ENCODE data around the gene PHYKPL.

PHYKPL gene

DNA sequence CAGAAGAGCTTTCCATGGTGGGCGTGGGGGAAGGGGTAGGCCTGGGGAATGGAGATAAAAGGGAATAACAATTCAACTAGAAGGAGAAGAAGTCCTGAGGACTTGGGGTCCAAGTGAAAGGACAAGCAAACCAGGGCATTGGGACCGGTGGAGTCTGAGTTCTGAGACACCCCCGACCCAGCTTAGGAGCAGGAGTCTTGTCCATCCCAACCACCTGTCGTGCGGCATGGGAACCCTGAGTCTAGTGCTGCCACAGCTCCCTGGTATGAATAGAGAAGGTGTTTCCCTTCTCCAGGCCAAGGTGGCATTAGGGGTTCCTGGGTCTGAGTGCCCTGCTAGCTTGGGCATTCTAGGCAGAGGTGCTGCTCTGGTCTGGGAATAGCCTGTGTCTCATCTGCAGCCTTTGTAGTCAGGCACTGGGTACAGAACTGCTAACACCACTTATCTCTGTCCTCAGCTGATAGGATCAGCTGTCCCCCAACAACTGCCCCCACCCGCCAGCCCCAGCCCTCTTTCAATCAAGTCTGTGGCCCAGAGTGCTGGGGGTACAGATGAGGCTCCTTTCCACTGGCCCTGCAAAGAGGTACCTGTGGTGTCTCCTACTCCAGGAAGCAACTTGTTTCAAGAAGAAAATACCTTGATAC, 18.3 kb downstream of the PHYKPL start:
- Mint-ChIP-seq H3K4me3 (no peak overlapping the region), H3K9me3 (no peaks in the 10 kb centered on the region), H3K4me1 (ENCODE audit: low read depth) (peaks cover 16% of the 10 kb centered on the region), H3K27ac (peak overlapping the region; percentile 43), H3K27me3 (no peaks in the 10 kb centered on the region), H3K36me3 (ENCODE audit: low read depth) (peaks cover 69% of the 10 kb centered on the region)

DNA sequence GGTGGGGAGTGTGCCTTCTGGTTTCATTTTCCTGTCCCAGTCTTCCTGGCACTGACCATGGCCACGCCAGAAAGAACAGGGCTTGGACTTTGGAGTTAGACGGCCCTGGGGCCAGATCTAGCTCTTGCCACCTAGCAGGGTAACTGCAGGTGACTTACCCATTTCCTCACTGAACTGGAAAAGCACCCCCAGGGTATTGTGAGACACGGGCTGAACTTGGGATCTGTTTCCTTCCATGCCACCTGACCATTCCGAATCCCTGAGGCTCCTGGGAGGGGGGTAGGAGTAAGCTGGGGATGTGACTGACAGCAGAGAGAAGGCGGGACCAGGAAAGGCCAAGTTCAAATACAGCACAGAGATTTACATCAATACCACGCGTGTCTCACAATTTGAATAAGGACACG, 18.9 kb downstream of the PHYKPL start:
- Mint-ChIP-seq H3K27ac (peak overlapping the region; percentile 43), H3K4me1 (ENCODE audit: low read depth) (peaks cover 20% of the 10 kb centered on the region), H3K9me3 (no peaks in the 10 kb centered on the region), H3K4me3 (no peak overlapping the region), H3K36me3 (ENCODE audit: low read depth) (peaks cover 69% of the 10 kb centered on the region), H3K27me3 (no peaks in the 10 kb centered on the region)

DNA sequence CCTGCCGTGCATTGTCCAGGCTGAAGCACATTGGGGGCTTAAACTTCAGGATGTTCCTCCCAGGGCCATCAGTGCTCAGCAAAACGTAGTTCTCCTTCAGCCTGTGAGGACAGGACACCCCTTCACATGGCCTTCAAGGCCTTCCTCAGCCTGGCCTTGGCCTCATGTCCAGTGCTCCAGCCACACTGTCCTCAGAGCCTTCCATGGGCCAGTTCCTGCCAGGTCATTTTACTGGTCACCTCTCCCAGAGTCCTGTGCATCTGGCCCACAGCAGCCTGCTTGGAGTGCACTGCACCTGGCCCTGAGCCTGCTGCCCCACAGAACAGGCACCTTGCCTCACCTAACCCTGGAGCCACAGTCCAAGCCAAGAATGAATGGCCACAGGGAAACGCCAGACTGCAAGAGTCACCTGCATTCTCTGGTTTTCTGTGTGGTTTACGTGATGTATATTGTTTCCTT, 19.6 kb downstream of the PHYKPL start:
- H3K36me3 Mint-ChIP-seq (ENCODE audit: low read depth) = peaks cover 70% of the 10 kb centered on the region
- no peaks in the 10 kb centered on the region for H3K27me3 Mint-ChIP-seq
- H3K4me1 Mint-ChIP-seq (ENCODE audit: low read depth) = peaks cover 27% of the 10 kb centered on the region
- no peak overlapping the region for H3K4me3 Mint-ChIP-seq
- peak overlapping the region; percentile 54 for H3K27ac Mint-ChIP-seq
- no peaks in the 10 kb centered on the region for H3K9me3 Mint-ChIP-seq

DNA sequence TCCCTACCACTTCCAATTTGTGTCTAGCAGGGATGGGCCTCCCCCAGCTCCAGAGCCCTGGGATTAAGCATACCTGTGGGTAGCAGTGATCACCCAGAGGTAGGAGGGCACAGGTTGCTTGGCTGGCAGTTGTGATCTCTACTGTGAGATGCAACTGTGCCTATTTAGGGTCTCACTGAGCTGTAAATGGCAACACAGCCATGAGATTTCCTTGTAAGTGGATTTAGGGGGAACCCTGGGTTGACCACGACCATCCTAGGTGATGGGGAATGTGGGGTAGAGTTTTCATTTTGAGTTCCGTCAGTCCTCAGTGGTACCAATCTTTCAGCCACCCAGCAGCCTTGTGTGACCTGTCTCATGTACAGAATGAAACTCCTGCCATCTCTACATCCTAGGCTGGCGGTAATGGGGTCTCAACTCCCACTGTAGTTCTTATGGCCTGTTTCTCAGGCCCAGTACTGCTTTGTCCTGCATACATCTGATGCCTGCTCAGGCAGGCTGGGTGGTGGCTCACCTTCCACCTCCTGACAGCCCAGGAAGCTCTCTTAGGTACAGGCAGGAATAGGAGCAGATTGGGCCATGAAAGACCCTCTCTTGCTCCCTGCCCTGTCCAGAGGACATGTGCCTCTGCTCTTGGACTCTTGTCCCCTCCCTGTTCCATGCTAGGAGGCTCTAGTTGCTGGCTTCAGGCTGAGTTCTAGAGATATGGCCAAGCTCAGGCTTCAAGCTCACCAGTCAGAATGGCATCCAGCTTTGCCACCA, 20.2 kb downstream of the PHYKPL start:
- Mint-ChIP-seq H3K9me3 (no peaks in the 10 kb centered on the region), H3K27ac (peak overlapping the region; percentile 76), H3K27me3 (no peaks in the 10 kb centered on the region), H3K4me1 (ENCODE audit: low read depth) (peaks cover 33% of the 10 kb centered on the region), H3K4me3 (no peak overlapping the region), H3K36me3 (ENCODE audit: low read depth) (peaks cover 76% of the 10 kb centered on the region)

DNA sequence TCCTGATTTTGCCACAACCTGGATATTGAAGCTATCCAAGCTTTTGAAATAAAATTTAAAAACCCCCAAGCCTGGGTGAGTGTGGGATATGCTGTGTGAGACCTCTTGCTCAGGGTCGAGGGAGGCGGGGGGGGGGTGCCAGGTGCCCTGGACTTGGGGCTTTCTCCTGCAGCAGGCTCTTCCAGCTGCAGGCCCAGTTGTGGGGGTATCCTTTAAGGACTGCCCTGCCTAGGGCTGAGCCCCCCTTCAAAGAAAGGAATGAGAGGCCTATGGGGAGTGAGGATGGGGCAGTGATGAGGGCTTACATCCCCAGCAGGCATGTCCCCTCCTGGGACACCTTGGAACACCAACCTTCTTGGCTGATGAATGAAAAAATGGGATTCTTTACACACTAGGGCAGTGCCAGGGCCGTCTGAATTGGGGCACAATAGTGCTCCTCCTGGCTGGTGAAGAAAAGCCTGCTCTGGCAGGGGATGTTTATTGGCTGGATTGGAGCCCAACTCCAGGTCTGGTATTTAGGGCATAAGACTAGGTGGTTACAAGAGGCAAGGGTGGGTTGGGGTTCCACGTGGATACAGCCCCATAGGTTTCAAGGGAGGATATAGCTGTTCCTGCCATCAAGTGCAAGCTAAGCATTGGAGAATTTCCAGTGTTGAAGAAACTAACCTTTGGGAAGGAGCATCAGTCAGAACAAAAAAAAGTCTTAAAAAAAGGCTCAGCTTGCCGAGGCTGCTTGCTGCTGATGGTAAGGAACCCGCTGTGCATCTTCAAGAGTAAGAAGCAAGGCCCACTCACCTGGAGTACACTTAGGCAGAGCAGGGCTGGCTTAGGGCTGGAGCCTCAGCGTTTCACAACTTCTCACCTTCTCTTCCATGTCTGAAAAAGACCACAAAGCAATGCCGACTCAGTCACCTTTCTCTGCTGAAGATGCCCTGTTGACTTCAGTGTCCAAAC, 21.2 kb downstream of the PHYKPL start:
- Mint-ChIP-seq H3K4me1 (ENCODE audit: low read depth) (peaks cover 44% of the 10 kb centered on the region), H3K4me3 (peak overlapping the region; percentile 23), H3K27me3 (no peaks in the 10 kb centered on the region), H3K36me3 (ENCODE audit: low read depth) (peaks cover 77% of the 10 kb centered on the region), H3K9me3 (no peaks in the 10 kb centered on the region), H3K27ac (peak overlapping the region; percentile 76)

DNA sequence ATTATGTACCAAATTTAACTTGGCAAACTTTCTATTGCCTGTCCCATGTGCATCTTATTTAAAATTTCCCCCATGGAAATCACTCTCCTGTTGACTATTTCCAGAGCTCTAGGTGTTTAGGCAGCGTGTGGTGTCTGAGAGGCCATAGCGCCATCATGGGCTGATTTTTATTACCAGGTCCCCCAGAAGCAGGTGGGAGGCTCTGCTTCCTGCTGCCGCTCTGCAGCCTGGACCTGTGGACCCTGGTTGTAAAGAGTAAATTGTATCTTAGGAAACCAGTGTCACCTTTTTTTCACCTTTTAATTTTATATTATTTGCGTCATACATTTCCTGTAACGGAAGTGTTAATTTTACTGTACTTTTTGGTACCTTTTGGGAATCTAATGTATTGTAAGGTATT, 21.9 kb downstream of the PHYKPL start:
- no peak overlapping the region for H3K4me3 Mint-ChIP-seq
- H3K36me3 Mint-ChIP-seq (ENCODE audit: low read depth) = peaks cover 79% of the 10 kb centered on the region
- H3K27me3 Mint-ChIP-seq = no peaks in the 10 kb centered on the region
- H3K4me1 Mint-ChIP-seq (ENCODE audit: low read depth) = peaks cover 50% of the 10 kb centered on the region
- peak overlapping the region; percentile 76 for H3K27ac Mint-ChIP-seq
- H3K9me3 Mint-ChIP-seq = no peaks in the 10 kb centered on the region

DNA sequence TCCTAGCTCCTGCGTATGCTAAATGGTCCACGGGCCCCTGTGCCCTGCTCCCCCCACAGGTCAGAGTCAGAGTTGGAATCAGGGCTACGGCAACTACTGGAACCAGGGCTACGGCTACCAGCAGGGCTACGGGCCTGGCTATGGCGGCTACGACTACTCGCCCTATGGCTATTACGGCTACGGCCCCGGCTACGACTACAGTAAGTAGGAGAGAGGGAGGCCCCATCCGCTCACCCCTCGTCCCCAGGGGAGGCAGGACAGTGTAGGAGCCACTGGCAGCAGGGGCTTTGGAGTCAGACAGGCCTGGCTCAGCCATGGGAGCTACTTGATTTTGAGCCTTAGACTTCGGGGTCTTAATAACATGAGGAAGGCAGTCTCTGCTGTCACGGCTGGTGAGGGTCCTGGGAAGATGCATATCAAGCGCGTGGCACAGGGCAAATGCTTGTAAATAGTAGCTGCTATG, 22.5 kb downstream of the PHYKPL start:
- peaks cover 84% of the 10 kb centered on the region for H3K36me3 Mint-ChIP-seq (ENCODE audit: low read depth)
- H3K4me3 Mint-ChIP-seq = peak overlapping the region; percentile 17

DNA sequence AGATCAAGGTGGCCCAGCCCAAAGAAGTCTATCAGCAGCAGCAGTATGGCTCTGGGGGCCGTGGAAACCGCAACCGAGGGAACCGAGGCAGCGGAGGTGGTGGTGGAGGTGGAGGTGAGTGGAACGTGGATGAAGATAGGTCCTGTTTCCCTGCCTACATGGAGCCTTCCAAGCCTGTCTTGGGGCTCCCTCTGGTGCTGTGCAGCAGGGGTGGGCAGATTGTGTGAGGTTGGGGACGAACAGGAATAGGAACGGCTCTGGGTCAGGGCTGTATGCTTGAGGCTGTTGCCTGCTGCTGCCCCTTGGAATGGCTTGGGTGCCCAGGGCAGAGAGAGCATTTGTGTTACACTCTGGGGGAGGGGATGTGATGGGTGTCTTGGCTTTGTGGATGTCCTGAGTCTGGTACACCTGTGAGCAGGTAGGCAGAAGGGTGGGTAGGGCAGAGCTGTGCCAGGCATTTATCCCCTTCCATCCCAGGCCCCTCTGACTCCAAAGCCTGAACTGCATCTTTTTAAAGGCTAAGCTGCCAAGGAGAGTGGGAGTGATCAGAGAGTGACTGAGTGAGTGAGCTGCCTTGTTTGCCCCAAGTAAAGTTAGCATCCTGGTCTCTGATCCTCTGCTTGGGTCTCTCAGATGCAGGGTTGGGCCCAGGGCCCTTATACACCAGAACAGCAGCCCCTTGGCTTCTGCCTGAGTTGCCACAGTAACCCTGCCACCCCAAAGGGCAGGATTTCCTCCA, 23.1 kb downstream of the PHYKPL start:
- H3K9me3 Mint-ChIP-seq = no peaks in the 10 kb centered on the region
- H3K4me1 Mint-ChIP-seq (ENCODE audit: low read depth) = peaks cover 52% of the 10 kb centered on the region
- H3K27me3 Mint-ChIP-seq = no peaks in the 10 kb centered on the region
- H3K36me3 Mint-ChIP-seq (ENCODE audit: low read depth) = peaks cover 84% of the 10 kb centered on the region
- peak overlapping the region; percentile 70 for H3K27ac Mint-ChIP-seq
- H3K4me3 Mint-ChIP-seq = peak overlapping the region; percentile 11

More for the DNA sequence above, 22.5 kb downstream of the PHYKPL start:
- no peaks in the 10 kb centered on the region for H3K9me3 Mint-ChIP-seq
- H3K4me1 Mint-ChIP-seq (ENCODE audit: low read depth) = peaks cover 52% of the 10 kb centered on the region
- no peaks in the 10 kb centered on the region for H3K27me3 Mint-ChIP-seq
- H3K27ac Mint-ChIP-seq = peak overlapping the region; percentile 70

DNA sequence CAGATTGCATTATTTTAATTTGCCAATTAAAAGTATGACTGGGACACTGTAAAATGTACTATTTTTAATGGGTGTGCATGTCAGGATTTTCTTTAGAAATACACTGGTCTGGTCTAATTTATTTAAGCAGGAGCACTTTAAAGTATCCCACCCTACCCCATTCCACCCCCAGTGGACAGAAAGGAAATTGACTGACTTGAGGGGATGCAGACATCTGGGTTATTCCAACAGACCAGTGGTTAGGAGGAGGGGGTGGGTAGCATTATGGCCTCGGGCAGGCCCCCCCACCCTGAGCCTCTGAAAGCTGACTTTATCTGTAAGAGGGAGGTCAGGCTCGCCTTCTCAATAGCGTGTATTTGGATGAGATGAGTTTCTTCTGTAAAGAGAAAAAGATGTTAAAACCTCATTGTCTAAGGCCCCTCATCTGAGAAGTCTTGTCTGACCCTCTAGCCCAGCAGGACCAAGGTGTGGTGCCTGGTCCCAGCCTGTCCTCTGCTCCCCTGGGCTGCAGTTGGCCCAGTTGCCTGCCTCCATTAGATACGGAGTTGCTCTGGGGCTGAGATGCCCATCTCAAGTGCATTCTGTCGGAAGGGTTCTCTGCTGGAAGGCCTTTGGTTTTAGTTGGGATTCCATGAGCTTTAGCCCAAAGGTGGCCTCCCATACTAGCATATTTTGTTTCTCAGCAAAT, 23.9 kb downstream of the PHYKPL start:
- peaks cover 58% of the 10 kb centered on the region for H3K4me1 Mint-ChIP-seq (ENCODE audit: low read depth)
- peaks cover 3% of the 10 kb centered on the region for H3K27me3 Mint-ChIP-seq
- H3K36me3 Mint-ChIP-seq (ENCODE audit: low read depth) = peaks cover 84% of the 10 kb centered on the region
- H3K9me3 Mint-ChIP-seq = no peaks in the 10 kb centered on the region
- peak overlapping the region; percentile 70 for H3K27ac Mint-ChIP-seq
- H3K4me3 Mint-ChIP-seq = peak overlapping the region; percentile 11

DNA sequence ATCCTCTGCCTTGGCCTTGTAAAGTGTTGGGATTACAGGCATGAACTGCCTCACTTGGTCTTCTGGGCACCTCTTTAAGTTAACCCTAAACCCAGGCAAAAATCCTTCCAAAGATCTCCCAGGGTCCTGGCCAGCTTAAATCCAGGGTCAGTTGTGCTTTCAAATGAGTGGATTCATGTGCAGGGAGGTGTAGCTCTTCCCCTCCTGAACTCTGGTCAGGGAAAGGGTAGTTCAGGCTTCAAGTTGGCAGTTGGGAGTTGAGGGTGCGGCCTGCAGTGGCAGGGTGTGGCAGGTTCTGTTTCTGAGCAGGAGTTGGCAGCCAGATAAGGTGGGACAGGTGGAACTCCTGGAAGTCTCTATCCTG, 24.7 kb downstream of the PHYKPL start:
- Mint-ChIP-seq H3K9me3 (no peaks in the 10 kb centered on the region), H3K4me1 (ENCODE audit: low read depth) (peaks cover 54% of the 10 kb centered on the region), H3K36me3 (ENCODE audit: low read depth) (peaks cover 77% of the 10 kb centered on the region), H3K27me3 (peaks cover 3% of the 10 kb centered on the region), H3K4me3 (peak overlapping the region; percentile 100), H3K27ac (peak overlapping the region; percentile 87)

DNA sequence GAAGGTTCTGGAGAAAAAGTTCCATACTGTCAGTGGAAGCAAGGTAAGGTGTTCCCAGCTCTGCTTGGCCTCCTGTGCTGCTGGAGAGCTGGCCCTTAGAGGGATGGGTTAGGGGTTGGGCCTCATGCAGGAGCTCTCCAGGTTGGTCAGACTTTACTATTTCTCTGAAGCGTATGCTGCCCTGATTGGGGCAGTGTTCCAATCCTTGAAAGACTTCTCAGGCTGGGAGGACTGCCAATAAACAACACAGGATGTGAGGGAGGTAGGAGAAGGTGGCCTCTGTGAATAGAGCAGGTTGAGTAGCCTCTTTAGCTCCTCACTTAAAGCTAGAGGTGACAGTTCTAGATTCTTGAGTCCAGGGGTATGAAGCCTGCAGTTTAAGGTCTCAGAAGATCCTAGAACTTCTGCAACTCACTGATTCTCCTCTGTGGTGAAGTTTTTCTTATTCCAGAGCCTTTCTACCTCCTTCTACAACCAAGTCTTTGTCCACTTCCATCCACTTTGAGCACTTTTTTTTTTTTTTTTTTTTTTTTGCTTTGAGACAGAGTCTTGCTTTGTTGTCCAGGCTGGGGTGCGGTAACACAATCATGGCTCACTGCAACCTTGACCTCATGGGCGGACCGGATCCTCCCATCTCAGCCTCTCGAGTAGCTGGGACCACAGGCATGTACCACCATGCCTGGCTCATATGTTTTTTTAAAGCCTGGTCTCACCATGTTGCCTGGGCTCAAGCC, 25.3 kb downstream of the PHYKPL start:
- H3K27ac Mint-ChIP-seq = peak overlapping the region; percentile 87
- H3K4me1 Mint-ChIP-seq (ENCODE audit: low read depth) = peaks cover 54% of the 10 kb centered on the region
- H3K36me3 Mint-ChIP-seq (ENCODE audit: low read depth) = peaks cover 75% of the 10 kb centered on the region
- peaks cover 3% of the 10 kb centered on the region for H3K27me3 Mint-ChIP-seq
- no peaks in the 10 kb centered on the region for H3K9me3 Mint-ChIP-seq
- H3K4me3 Mint-ChIP-seq = peak overlapping the region; percentile 100

DNA sequence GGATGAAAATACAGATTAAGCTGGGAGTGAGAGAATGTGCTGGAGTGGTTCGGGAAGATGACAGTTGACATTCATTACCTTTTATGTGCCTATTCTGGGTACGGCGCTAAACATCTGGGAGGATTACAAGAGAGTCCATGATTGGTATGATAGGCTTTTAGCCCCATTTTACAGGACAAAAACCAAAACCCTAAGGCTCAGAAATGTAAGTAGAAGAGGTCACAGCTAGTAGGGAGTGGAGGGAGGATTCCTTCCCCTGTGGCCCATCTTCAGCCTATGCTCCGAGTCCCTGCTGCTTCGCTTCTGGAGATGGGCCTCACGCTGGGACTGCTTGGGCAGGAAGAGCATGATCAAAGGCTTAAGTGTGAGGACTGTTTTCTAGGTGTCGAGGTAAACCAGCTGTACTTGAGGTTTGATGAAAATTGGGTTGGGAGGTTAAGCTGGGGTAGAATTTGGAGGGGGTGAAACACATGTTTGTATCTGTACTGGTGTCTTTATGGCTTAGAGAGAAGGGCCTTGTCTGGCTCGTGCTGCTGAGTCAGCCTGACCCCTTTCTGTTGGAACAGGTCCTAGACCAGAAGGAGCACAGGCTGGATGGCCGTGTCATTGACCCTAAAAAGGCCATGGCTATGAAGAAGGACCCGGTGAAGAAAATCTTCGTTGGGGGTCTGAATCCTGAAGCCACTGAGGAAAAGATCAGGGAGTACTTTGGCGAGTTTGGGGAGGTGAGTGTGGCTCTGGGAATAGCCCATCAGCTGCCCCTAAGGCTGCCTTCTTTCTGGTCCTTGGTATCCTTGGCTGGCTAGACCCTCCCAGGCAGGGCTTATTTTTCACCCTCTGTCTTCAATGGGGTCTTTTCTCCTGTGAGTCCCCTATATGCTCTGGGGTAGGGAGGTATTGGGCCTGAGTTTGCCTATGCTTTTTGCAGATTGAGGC, 26.2 kb downstream of the PHYKPL start:
- peaks cover 53% of the 10 kb centered on the region for H3K4me1 Mint-ChIP-seq (ENCODE audit: low read depth)
- peak overlapping the region; percentile 91 for H3K27ac Mint-ChIP-seq
- peaks cover 67% of the 10 kb centered on the region for H3K36me3 Mint-ChIP-seq (ENCODE audit: low read depth)
- H3K27me3 Mint-ChIP-seq = peaks cover 3% of the 10 kb centered on the region
- peak overlapping the region; percentile 100 for H3K4me3 Mint-ChIP-seq
- H3K9me3 Mint-ChIP-seq = no peaks in the 10 kb centered on the region
